Neural progenitor cell (in vitro differentiated cells): ENCODE measurements around the gene C16orf82. TPM values are rescaled to one million over a fixed set of nuclear protein-coding genes. Genes with fewer than 3 reads are reported as not detected.

Source experiments
- DNase-seq: peaks from one replicate; pipeline ENCODE4 v3.0.0-alpha.2; 2016; ENCODE audit warnings: low spot score
- H2AFZ ChIP-seq: fragments of 200-600 bp; sonication (generic); replicated peaks from 2 replicates; pipeline ENCODE4 v1.6.1; 2016; ENCODE audit warnings: antibody characterized with exemption
- H3F3A ChIP-seq: fragments of 200-600 bp; sonication (generic); 2 replicates; pipeline ENCODE4 v1.6.1; 2016; ENCODE audit warnings: antibody characterized with exemption, low read depth
- H3K27ac ChIP-seq: fragments of 200-600 bp; sonication (generic); 2 replicates; pipeline ENCODE4 v1.5.1; 2016; ENCODE audit warnings: mild to moderate bottlenecking
- H3K27me3 ChIP-seq: fragments of 200-600 bp; sonication (generic); 2 replicates; pipeline ENCODE4 v1.6.1; 2016; ENCODE audit warnings: mild to moderate bottlenecking, moderate library complexity
- H3K36me3 ChIP-seq: fragments of 200-600 bp; sonication (generic); 2 replicates; pipeline ENCODE4 v1.5.1; 2016
- H3K4me1 ChIP-seq: fragments of 200-600 bp; sonication (generic); 2 replicates; pipeline ENCODE4 v1.6.1; 2016; ENCODE audit warnings: mixed run types
- H3K4me2 ChIP-seq: fragments of 200-600 bp; sonication (generic); 2 replicates; pipeline ENCODE4 v1.6.1; 2016
- H3K4me3 ChIP-seq: fragments of 200-600 bp; sonication (generic); 2 replicates; pipeline ENCODE4 v1.5.1; 2016
- H3K79me2 ChIP-seq: fragments of 200-600 bp; sonication (generic); 2 replicates; pipeline ENCODE4 v1.6.1; 2016; ENCODE audit warnings: low read depth
- H3K9ac ChIP-seq: fragments of 200-600 bp; sonication (generic); 2 replicates; pipeline ENCODE4 v1.6.1; 2016
- H3K9me3 ChIP-seq: fragments of 200-600 bp; sonication (generic); 2 replicates; pipeline ENCODE4 v1.5.1; 2016; ENCODE audit warnings: low read depth
- H4K20me1 ChIP-seq: fragments of 200-600 bp; sonication (generic); 2 replicates; pipeline ENCODE4 v1.6.1; 2016; ENCODE audit warnings: low read depth
- H3K27ac Mint-ChIP-seq: 3 replicates; pipeline ENCODE4 v1.8.0; 2021; ENCODE audit warnings: mixed read lengths
- H3K27me3 Mint-ChIP-seq: 2 replicates; pipeline ENCODE4 v1.8.0; 2022; ENCODE audit warnings: low read depth, mild to moderate bottlenecking, inconsistent platforms, moderate library complexity, mixed read lengths; ENCODE audit not compliant: insufficient read depth
- H3K36me3 Mint-ChIP-seq: 3 replicates; pipeline ENCODE4 v1.8.0; 2021; ENCODE audit warnings: mixed read lengths
- H3K4me1 Mint-ChIP-seq: 3 replicates; pipeline ENCODE4 v1.8.0; 2021; ENCODE audit warnings: mixed read lengths
- H3K4me3 Mint-ChIP-seq: 3 replicates; pipeline ENCODE4 v1.8.0; 2021; ENCODE audit warnings: mild to moderate bottlenecking, moderate library complexity, mixed read lengths
- H3K9me3 Mint-ChIP-seq: 3 replicates; pipeline ENCODE4 v1.8.0; 2020; ENCODE audit warnings: mixed read lengths
- CTCF ChIP-seq: fragments of 200-600 bp; sonication (generic); IDR thresholded peaks from 2 replicates; pipeline ENCODE4 v1.5.1; 2017; ENCODE audit warnings: antibody characterized with exemption, mild to moderate bottlenecking
- EZH2 ChIP-seq: fragments of 200-600 bp; sonication (generic); IDR thresholded peaks from 2 replicates; pipeline ENCODE4 v1.6.1; 2017; ENCODE audit warnings: antibody characterized with exemption, mild to moderate bottlenecking, moderate library complexity
- EZH2phosphoT487 ChIP-seq: fragments of 200-600 bp; sonication (generic); IDR thresholded peaks from 2 replicates; pipeline ENCODE4 v1.6.1; 2017; ENCODE audit warnings: antibody characterized with exemption
- total RNA-seq: library from RNA; depleted of rRNA; stranded (reverse); fragments of >200 nt; gene quantifications from 2 replicates; pipeline ENCODE4 v1.2.3, GENCODE V29; 2015; ENCODE audit warnings: low replicate concordance

C16orf82 gene
- total RNA-seq, 1 donor from 2014 or later, result 0.13 TPM

GRCh38 chr16:27048316-27048715 lies 18.4 kb upstream of the C16orf82 start:
- Mint-ChIP-seq H3K4me1 (peaks cover 5% of the 10 kb centered on the region), H3K4me3 (no peak overlapping the region), H3K9me3 (no peaks in the 10 kb centered on the region), H3K36me3 (no peaks in the 10 kb centered on the region), H3K27ac (no peak overlapping the region), H3K27me3 (no peaks in the 10 kb centered on the region)
- DNase-seq, result no peak
- Histone ChIP-seq H3K9ac (no peak overlapping the region), H3K9me3 (peaks cover 2% of the 10 kb centered on the region), H3K79me2 (no peaks in the 10 kb centered on the region), H3K27me3 (no peaks in the 10 kb centered on the region), H4K20me1 (no peaks in the 10 kb centered on the region), H3K36me3 (no peaks in the 10 kb centered on the region), H3K4me2 (no peak overlapping the region), H2AFZ (no peak overlapping the region), H3K27ac (no peak overlapping the region), H3F3A (no peaks in the 10 kb centered on the region), H3K4me1 (peaks cover 4% of the 10 kb centered on the region), H3K4me3 (no peak overlapping the region)
- TF ChIP-seq EZH2phosphoT487, result no peak
- no peak for TF ChIP-seq CTCF
- TF ChIP-seq EZH2, result no peak

GRCh38 chr16:27049117-27049516 lies 17.6 kb upstream of the C16orf82 start:
- Mint-ChIP-seq H3K4me1 (peaks cover 5% of the 10 kb centered on the region), H3K9me3 (no peaks in the 10 kb centered on the region), H3K4me3 (no peak overlapping the region), H3K27me3 (no peaks in the 10 kb centered on the region), H3K36me3 (no peaks in the 10 kb centered on the region), H3K27ac (no peak overlapping the region)
- Histone ChIP-seq H3K36me3 (no peaks in the 10 kb centered on the region), H3K27me3 (no peaks in the 10 kb centered on the region), H3K79me2 (no peaks in the 10 kb centered on the region), H2AFZ (no peak overlapping the region), H3K4me1 (peaks cover 4% of the 10 kb centered on the region), H3K27ac (no peak overlapping the region), H3K4me2 (no peak overlapping the region), H4K20me1 (no peaks in the 10 kb centered on the region), H3F3A (no peaks in the 10 kb centered on the region), H3K9ac (no peak overlapping the region), H3K9me3 (no peaks in the 10 kb centered on the region), H3K4me3 (no peak overlapping the region)
- no peak for TF ChIP-seq CTCF
- TF ChIP-seq EZH2, result no peak
- no peak for TF ChIP-seq EZH2phosphoT487
- DNase-seq, result no peak

- Histone ChIP-seq H3K27me3 (no peaks in the 10 kb centered on the region), H3K4me2 (no peak overlapping the region)
Observed at GRCh38 chr16:27052007-27052406, 14.7 kb upstream of the C16orf82 start.

More at GRCh38 chr16:27052007-27052406, 14.7 kb upstream of the C16orf82 start:
- no peak for DNase-seq
- Histone ChIP-seq H3F3A (no peaks in the 10 kb centered on the region), H3K79me2 (no peaks in the 10 kb centered on the region), H3K36me3 (no peaks in the 10 kb centered on the region), H3K9ac (no peak overlapping the region), H3K27ac (no peak overlapping the region), H4K20me1 (no peaks in the 10 kb centered on the region), H3K4me3 (no peak overlapping the region), H2AFZ (no peak overlapping the region), H3K9me3 (no peaks in the 10 kb centered on the region), H3K4me1 (peaks cover 4% of the 10 kb centered on the region)
- Mint-ChIP-seq H3K4me1 (peaks cover 5% of the 10 kb centered on the region), H3K9me3 (no peaks in the 10 kb centered on the region), H3K36me3 (no peaks in the 10 kb centered on the region), H3K27ac (no peak overlapping the region), H3K4me3 (no peak overlapping the region), H3K27me3 (peaks cover 6% of the 10 kb centered on the region)
- TF ChIP-seq CTCF (no peak), EZH2phosphoT487 (no peak), EZH2 (no peak)
